CD4-positive, alpha-beta T cell treated with Interleukin-2 at 100 ng/mL for 4 hours (primary cell): ENCODE results near the gene AREG.

ENCODE experiments used
- DNase-seq: peaks from one replicate; pipeline ENCODE4 v3.0.0-alpha.2; 2020; ENCODE audit warnings: low spot score

The AREG gene

DNA sequence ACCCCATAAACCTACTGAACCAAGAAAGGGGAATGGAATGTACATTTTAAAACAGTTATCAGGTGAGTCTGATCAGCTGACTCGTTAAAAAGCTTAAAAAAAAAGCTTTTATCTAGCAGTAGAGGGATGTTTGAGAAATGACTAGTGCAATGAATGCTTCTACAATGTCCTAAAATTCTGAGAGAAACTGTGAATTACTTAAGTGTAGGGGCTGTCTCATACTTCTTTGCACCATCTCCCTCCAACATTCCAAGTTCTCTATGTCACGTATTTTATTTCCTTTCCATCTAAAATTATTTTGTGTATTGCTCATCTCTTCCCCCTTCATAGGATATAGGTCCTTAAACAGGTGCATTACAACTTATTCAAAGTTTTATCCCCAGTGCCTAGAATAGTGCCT, 11.9 kb upstream of the AREG start:
- no peak for DNase-seq

DNA sequence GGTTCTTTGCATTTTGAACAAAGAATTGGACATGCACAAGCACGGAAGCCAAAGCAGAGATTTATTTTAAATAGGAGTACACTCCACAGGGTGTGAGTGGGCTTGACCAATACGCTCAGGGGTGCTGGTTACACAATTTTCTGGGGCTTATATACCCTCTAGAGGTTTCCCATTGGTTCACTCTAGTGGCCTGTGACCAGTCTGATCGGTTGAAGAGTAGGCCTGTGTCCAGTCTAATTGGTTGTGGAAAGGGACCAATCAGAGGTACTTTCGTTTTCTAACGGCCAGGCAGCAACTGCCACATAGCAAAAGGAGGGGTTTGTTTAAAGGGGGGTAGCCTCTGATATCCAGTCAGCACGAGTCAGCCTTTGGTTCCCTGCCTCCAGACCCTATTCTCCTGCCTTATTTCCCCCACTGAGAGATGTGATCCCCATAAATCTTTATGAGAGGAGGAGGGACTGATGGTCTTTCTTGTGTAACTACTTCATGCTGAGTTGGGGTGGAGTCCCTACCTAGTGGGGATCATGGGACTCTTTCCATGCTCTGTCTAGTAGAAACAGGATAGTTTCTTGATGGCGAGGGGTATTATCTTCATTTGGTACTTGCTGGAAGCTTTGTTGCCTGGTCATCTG, 11.3 kb upstream of the AREG start:
- no peak for DNase-seq

DNA sequence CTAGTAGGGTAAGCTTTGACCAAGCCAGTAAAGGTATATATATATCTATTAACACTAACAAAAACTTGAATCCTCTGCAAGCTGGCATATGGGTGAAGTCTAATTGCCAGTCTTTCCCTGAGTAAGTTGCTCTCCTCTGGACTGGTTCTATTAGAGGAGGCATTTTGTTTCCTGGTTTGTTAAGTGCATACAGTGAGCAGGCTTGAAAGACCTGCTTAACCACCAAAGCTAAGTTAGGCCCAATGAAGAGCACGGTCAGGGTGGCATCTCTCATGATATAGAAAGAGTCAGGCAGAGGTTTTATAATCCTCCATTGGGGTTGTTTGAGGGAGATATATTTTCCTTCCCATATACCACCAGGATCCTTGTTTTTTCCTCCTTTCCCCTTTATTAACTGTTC, 9.6 kb upstream of the AREG start:
- DNase-seq = no peak

DNA sequence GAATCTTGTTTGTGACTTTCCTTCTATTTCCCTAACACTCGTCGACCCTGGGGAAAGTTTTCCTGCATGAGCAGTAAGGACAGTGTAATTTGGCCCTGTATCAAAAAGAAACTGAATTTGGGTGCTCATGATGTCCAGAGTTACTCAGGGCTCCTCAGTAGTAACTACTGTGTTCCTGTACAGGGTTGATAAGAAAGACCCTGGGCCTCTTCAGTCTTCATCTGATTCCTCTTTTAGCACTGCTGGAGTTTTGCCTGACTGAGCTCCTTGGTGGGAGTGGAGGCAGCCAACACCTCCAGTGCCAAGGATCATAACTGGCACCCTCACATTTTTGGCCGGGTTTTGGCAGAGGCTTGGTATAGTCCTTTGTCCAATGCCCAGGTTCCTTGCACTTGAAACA, 7.1 kb upstream of the AREG start:
- no peak for DNase-seq

DNA sequence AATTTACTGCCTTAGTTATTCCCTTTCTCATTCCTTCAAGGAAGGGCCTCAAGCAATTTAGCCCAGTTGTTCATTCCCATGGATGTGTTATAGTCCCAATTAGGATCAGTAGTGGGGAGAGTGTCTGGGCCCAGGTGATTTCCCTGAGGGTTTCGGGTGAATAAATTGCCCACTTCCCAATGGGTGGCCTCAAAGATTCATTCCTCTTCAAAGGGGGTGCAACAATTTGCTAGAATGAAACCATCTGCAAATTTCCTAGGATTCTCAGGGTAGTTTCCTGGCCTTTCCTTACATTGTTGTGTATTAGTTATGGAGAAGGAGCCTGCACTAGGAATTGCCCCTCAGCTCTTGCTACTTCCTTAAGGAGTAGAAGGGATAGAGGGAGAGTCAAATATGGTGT, 6.3 kb upstream of the AREG start:
- DNase-seq = no peak

DNA sequence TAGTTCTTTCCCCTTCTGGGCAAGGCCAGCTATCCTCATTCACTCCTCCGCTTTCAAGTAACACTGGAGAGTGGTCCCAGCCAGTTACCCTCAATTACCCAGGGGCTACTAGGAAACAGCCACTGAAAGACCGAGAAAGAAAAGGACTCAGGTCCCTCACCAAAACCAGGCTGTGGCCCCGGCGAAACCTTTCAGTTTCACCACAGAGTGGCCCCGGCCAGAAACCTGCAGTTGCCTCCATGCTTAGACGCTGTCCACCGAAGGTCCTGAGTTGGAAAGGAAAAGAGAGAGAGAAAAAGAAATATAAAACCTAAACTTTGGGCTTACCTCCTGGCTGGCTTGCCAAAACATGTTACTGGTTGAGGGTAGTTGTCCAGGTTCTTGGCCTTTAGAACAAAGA, 5.0 kb upstream of the AREG start:
- DNase-seq = no peak

DNA sequence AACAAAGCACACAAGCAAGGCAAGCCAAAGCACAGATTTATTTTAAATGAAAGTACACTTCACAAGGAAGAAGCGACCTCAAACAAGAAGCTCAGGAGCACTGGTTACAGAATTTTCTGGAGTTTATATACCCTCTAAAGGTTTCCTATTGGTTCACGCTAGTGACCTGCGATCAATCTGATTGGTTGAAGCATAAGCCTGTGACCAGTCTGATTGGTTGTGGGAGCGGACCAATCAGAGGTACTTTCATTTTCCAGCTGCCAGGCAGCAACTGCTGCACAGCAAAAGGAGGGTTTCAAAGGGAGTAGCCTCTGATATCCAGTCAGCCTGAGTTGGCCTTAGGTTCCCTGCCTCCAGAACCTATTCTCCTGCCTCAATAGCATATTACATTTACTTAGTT, 4.6 kb upstream of the AREG start:
- DNase-seq = no peak

DNA sequence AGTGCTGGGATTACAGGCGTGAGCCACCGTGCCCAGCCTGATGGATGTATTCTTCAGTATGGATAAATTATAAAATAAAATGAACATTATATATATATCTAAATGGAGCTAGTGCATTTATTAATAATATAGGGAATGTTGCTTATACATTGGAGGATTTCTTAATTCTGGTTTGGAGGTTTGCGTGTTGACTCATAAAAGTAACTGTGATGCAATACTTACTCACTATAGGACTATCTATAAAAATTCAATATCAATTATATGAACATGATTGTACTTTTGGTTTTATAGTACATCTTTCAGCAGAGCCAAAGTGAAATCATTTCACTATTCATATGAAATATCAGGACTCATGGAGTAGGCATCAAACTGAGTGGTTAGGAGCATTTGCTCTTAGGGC, 3.2 kb upstream of the AREG start:
- DNase-seq = no peak

DNA sequence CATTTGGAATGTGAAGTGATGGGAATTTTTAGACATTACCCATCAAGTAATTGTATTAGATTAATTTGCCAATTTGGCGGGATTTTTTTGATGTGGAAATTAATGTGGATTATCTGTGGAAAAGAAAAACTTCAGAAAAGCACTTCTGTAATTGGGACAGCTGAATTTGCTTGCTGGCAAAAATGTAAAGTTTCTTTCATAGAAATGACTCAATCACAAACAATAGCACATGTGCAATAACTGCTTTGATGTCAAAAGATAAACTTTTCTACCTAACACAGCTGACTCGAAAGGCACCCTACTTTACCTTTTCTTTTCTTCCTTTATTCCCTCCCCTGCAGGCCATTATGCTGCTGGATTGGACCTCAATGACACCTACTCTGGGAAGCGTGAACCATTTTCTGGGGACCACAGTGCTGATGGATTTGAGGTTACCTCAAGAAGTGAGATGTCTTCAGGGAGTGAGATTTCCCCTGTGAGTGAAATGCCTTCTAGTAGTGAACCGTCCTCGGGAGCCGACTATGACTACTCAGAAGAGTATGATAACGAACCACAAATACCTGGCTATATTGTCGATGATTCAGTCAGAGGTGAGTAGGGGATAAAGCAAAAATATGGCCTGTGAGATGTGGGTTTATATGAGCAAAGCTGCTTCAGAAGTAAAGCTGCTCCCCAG, 1.4 kb downstream of the AREG start:
- no peak for DNase-seq

DNA sequence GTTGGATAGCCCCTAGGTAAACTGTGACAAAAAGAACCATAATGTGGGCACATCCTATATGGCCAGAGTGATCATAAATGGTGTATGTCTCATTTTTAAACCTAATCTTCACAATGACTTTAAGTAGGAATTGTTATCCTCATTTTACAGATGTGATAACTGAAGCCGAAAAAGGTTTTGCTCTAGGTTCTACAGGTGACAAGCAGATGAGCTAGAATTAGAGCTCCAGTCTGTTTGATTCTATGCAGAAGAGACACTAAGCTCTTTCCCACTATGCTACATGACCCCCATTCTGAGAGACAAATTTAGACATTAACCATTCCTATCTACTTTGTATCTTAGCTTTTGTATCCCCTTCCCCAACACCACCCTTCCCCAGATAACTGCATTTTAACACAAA, 2.0 kb downstream of the AREG start:
- DNase-seq = no peak

DNA sequence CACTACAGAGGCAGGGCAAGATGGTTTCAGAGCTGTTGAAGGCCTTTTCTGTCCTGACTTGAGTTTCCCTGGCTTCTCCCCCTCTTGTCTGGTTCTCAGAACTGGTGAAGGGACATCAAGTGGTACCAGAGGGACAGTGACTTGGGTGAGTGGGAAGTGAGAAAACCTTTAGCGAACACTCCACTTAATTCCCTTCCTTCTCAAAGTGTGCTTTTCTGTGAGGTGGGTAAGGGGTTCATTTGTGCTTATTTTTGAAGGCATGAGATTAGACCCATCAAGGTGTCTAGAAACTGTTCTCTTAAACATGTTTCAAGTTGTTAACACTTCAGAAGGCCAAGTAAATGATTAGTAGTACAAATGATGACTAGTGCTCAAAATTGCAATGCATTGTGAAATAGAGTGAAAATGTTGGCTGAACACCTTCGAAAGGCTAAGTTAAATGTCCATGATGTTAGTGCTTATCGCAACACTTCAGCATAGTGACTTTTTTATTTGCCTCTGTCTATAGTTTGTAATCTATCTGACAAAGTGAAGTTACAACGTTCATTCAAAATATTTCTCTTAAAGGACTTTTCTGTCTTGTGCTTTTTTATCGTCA, 2.8 kb downstream of the AREG start:
- no peak for DNase-seq

DNA sequence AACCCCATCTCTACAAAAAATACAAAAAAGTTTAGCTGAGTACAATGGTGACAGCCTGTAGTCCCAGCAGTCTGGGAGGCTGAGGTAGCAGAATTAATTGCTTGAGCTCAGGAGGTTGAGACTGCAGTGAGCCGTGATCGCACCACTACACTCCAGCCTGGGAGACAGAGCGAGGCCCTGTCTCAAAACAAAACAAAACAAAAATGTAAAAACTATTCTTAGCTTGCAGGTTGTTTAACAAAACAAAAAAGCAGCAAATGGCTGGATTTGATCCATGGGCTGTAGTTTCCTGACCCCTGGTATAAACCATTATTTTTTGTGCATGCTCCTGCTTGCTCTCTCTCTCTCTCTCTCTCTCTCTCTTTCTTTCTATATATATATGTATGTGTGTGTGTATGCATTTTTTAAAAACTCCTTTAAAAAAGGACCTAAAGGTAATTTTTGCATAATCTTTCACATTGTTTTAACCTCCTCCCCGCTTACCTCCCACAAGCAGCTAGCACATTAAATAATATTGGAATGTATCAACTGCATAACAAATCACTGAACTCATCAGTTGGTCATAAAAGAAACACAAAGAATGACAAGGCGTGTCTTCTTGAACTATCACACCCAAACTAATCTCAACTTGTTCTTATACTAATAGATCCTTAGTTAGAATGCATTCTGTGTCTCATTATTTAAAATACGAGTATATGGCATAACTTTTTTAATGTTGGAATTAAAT, 4.8 kb downstream of the AREG start:
- no peak for DNase-seq

DNA sequence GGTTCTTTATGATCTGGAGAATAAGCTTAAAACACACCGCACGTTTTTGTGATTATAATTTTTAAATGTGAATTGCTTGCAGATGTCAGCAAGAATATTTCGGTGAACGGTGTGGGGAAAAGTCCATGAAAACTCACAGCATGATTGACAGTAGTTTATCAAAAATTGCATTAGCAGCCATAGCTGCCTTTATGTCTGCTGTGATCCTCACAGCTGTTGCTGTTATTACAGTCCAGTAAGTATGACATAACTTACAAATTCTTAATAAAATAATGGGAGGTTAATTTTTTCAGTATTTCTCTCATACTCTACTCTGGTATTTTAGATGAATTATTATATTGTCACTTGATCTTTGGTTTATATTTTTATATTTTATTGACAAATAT, 5.4 kb downstream of the AREG start:
- DNase-seq = no peak

DNA sequence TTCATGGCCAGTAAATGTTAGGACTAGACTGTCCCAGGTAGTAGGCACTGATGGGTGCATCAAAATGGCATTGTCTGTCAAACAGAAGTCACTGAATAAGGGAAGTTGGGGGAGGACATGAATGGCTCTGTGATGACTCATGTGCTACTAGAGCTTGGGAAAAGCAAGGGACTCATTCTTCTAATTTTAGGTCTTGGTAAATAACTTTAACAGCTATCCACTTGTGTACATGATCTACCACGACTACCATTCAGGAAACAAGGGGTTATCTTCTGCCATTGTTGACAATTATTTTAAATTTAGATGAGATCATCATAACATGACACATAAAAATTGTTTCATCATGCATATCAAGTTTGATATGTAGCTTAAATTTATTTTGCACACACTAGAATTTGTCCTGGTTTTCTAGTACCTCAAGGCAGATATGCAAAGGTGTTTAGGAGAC, 6.3 kb downstream of the AREG start:
- DNase-seq = no peak

DNA sequence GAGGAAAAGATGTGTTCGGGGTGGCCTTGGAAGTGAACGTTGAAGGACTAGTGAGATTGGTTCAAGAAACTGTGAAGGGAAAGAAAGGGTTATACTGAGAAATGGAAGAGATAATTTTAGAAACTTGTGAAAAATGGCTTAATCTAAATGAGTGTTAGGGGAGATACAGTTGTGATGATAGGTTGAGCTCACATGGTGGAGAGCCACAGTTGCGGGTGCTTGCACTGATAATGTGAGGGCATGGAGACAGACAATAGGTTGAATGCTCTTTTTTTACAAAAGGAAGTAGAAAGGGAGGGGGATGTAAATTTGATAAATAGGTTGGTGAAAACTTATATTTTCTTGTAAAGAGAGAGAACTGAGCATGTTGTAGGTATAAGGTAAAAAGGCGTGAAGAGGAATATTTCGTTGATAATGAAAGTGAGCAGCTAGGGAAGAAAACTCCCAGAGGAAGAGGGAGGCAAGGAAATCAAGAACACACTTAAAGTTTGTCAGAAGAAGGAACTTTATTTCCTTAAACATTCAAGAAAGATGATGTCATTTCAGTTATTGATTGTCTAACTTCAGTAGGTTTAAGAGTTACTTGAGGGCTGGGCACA, 8.2 kb downstream of the AREG start:
- DNase-seq = no peak

DNA sequence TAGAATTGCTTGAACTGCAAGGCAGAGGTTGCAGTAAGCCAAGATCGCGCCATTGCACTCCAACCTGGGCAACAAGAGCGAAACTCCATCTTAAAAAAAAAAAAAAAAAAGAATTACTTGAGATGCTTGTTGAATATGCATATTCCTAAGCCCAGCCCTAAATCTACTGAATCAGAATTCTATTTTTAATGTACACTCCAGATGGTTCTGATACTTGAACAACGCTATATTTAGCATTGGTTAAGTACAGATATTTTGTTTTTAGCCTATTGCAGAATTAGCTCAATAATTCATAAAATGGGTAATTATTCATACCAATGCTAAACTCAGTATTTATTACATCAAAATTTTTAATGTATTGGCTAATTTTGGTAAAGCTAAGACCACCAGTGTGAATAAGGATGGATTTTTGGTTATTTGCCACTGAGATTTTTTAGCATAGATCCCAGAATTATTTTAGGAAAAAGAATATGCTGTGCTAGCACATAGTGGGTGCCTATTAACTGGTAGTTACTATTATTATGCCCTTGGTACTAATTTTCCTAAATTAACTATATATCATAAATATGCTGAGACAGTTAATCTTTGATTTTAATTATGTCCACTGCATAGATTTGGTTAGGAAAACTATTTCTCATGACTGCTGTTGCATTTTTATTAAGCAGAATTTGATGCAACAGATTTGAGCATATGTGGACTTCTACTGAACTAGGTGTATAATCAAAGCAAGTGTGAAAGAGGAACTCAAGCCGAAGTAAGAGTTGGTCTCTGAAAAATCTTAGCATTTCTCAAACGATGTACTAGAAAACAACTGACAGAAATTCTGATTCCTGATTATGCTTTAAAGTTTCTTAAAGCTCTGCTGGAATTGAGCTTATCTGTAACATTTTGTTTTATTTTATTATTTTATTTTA, 9.2 kb downstream of the AREG start:
- DNase-seq = no peak

DNA sequence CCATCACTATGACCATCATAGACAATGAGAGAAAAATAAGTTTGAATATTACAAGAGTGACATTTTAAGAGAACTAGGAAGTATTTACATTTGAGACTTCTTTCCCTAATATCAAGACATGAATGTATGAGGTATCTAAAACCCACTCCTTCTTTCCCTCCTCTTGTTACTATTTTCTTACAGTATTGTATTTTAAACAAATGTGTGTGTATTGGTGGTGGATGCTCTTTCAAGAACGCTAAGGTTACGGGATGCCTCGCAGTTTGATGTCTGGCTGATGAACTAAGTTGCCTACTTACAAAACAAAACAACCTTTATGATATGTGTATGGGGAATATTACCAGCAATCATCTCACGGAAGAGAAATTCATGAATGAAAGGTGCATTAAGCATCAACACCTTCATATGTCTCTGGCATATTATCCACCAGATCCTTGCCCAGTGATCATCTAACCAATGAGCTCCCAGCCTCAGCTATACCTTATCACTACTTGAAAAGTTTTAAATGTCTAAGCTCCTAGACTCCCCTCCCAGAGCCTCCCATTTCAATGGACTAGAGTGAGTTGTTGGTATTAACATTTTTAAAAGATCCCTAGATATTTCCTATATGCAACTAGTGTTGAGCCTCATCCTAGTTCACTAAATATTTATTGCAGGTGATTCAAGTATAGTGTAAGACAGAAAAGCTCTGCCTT, 10.6 kb downstream of the AREG start:
- no peak for DNase-seq

DNA sequence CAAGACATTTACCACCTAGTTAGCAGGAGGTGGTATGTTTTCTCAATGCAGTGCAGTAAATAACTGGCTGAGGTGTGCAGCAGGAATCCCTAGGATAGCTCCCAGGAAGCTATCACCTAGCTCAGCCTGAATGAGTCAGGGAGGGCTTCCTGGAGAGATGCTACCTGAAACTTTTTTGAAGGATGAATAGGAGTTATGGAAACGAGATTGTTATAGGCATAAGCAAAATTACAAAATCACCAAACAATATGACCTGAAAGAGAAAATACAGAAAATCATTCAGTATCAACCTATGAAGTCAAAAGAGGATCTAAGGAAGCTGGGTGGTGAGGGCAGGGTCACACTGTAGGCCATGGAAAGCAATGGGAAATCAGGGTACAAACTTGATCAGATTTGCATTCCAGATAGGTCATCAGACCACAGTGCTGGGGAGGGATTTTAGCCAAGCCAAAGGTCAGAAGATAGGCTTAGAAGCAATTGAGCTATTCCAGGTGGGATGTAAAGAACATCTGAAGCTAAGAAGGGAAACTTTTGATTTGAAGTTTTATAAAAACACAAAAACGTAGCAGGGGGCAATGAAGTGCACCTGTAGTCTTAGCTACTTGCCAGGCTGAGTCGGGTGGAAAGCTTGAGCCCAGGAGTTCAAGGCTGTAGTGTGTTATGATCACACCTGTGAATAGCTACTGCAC, 11.3 kb downstream of the AREG start:
- DNase-seq = no peak

DNA sequence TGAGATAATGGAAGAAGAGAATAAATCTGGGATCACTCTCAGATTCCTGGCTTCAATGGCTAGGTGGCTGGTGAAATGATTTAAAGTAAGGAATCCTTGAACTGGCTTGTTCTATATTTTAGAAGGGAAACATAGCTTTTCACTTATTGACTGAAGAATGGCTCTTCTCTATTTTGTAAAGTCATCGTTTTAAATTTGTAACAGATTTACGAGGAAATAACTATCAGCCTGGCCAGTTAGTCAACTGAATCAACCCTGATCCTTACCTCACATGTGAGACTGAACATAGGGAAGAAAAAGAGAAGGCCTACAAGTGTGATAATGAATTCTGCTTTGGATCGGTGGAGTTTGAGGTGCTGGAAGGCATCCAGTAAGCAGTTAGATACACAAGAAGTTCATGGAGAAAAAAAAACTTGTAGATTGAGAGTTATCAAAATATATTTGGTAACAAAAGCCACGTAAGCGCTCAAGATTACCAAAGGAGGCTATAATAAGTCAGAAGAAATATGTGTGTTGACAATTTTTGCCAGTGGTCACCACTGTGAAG, 12.0 kb downstream of the AREG start:
- no peak for DNase-seq

DNA sequence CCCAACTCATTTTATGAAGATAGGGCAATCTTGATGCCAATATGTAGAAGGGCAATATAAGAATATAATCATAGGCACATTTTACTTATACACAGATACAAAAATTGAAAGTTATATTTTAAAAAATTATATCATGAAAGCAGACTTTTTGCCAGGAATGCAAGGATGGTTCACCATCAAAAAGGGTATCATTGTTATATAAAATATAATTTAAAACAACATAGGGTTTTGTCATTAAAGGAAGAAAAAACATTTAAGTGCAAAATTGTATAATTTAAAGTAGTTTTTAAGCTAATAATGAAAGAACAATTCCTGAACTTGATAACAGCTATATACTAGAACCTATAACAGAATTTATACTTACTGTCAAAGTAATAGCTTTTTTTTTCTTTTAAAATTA, 15.9 kb downstream of the AREG start:
- no peak for DNase-seq
